LNCAP (cell line): ENCODE data around the gene USF2.

Source experiments
- TF ChIP-seq, protein P1 (sequence below): fragments of 450-650 bp; IDR thresholded peaks from 2 replicates; pipeline ENCODE4 v1.5.1; 2017; ENCODE audit warnings: mild to moderate bottlenecking

Gene USF2

DNA sequence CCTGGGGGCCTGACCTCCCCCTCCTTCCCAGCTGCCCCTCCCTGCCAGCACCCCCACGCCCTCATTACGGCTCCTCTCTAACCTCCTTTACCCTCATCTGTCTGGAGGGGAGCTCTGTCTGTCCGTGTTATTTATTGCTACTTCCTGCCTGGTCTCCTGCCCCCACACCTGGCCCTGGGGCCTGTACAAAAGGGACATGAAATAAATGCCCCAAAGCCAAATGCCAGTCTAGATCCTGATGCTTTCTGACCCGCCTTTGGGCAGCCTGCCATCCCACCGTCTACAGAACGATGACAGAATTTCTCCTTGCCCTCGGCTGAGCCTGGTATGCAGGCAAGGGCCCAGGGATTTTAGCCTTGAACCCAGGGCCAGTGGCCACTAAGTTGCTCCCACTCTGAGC, 44.8 kb downstream of the USF2 start:
- TF ChIP-seq, protein P1, sequence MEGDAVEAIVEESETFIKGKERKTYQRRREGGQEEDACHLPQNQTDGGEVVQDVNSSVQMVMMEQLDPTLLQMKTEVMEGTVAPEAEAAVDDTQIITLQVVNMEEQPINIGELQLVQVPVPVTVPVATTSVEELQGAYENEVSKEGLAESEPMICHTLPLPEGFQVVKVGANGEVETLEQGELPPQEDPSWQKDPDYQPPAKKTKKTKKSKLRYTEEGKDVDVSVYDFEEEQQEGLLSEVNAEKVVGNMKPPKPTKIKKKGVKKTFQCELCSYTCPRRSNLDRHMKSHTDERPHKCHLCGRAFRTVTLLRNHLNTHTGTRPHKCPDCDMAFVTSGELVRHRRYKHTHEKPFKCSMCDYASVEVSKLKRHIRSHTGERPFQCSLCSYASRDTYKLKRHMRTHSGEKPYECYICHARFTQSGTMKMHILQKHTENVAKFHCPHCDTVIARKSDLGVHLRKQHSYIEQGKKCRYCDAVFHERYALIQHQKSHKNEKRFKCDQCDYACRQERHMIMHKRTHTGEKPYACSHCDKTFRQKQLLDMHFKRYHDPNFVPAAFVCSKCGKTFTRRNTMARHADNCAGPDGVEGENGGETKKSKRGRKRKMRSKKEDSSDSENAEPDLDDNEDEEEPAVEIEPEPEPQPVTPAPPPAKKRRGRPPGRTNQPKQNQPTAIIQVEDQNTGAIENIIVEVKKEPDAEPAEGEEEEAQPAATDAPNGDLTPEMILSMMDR, result no peak

DNA sequence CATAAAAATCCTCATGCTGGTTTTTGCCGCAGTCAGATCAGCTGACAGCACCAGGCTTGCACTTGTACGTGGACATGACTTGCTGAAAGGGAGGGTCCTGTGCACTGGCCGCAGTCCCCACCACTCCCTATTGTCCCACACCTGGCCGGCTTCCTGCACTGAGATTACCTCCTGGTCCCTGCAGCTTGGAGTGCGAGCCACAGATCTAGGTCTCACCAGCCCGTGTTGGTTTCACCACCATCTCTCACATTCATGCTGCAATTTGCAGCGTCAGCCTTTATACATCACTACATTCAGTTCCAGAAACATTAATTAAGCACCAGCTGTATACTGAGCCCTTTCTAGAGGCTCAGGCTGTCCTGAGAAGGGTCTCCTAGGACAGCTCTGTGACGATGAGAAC, 45.3 kb downstream of the USF2 start:
- TF ChIP-seq, protein P1, result no peak

GRCh38 chr19:35314858-35315470, 46.2 kb downstream of the USF2 start:
- TF ChIP-seq, protein P1, result no peak

GRCh38 chr19:35315883-35316282, 47.1 kb downstream of the USF2 start:
- TF ChIP-seq, protein P1, result no peak

DNA sequence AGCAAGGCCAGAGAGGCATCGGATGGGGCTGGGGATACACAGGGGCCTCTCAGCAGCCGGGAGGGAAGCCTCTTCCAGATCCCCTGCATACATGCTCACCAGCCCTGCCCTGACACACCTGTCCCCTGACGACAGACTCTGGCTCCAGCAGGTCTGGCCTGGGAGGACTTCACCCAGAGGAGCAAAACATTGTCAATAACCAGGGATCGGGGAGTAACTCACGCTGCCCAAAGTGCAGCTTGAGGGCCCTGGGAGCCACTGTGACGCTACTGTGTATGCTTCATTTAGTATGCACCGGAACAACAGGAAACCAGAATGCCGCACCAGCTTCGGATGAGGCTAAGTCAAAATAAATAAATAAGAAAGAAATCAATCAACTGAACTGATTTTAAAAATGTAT, 47.8 kb downstream of the USF2 start:
- TF ChIP-seq, protein P1, result no peak

DNA sequence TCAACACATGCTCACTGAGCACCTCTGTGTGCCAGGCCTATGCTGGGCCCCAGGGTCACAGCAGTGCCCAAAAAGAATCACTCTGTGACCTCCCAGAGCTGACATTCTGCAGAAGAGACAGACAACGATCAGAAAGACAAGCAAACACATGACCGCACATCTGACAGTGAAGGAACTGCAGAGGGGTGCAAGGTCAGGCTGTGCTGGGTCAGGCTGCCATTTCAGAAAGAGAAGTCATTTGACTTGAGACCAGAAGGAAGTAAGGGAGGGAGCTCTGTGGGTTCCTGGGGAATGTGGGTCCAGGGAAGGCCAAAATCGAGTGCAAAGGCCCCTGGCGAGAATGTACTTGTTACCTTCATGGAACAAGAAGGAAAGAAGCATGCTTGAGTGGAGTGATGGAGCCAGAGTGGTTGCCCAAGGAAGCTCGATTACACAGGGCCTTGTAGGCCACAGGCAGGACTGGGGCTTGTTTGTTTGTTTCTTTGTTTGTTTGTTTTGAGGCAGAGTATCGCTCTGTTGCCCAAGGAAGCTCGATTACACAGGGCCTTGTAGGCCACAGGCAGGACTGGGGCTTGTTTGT, 48.8 kb downstream of the USF2 start:
- TF ChIP-seq, protein P1, result no peak

DNA sequence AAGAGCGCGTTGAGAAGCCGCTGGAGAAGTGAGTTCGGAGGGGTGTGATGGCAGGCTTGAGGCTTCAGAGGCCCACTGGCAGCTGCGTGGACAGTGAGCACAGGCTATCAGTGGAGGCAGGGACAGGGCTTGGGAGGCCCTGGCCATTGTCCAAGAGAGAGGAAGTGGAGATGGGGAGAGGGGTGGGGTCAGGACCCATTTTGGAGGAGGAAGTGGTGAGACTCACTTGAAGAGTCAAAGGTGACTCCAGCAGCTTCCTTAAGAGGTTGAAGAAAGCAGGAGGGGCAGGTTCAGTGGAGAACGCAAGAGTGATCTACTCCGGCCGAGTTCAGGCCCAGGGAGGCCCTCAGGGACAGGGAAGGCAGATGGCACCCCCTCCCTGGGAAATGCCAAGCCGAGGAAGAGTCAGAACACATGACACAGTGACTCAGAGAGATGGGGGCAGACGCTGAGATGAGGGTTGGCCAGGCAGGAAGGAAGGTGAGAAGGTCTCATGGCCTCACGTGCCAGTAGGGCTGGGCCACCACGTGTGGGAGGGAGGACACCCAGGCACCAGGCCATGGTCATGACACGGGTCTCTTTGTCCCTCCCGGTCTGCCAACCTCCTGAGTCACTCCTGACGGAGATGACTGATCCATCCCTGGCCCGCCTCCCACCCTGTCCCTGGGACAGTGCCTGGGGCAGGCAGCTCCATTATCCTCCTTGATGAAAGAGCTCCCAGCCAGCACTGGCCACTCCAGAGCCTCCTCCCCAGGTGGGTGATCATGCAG, 50.1 kb downstream of the USF2 start:
- TF ChIP-seq, protein P1, result no peak
